Astrocyte (in vitro differentiated cells and primary cell): ENCODE measurements around the gene CDK5RAP2.

ENCODE experiments used
- CTCF ChIP-seq: IDR thresholded peaks from 2 replicates; pipeline ENCODE4 v1.5.1; 2011; ENCODE audit warnings: low read depth, mild to moderate bottlenecking, inconsistent platforms, low read length, moderate library complexity; ENCODE audit not compliant: insufficient read depth
- EZH2 ChIP-seq: IDR thresholded peaks from 2 replicates; pipeline ENCODE4 v1.6.1; 2012; ENCODE audit warnings: mild to moderate bottlenecking, low read length, inconsistent platforms; ENCODE audit not compliant: insufficient read depth

GRCh38 chr9:120450916-120451315 lies 129.1 kb downstream of the CDK5RAP2 start:
- TF ChIP-seq CTCF: no peak
- TF ChIP-seq EZH2: no peak
